Measurements from ENCODE around the gene GSS.

GSS gene

DNA sequence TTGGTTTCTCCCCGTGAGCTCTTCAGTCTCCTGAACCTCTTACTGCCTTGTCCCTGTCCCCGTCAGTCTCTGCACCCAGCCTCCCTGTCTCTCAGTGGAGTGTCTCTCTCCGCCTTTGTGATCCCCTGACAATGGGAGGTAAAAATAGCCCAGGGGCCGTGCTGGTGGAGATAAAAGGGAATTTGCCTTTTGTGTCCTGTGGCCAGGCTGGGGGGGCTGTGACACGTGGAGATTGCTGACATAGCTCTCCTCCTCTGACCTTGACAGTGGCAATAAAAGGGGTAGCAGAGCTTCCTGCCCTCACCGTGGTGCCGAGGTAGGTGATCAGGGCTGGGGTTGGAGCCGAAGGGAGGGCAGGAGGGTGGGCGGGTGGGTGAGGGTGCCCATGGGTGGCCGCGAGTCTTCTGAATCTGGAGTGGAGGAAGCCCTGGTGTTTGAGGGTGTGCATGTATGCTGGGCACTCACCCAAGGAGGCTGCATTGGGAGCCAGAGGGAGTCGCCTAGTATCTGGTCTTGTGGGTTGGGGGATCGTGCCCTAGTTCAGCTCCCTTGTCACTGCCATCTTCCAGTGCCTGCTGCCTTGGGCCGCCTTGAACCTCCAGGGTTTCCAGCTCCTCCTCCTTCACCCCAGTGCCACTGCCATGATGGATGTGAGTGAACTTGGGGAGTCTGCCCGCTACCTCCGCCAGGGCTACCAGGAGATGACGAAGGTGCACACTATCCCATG, 21.9 kb upstream of the GSS start:
- no peak for DNase-seq

DNA sequence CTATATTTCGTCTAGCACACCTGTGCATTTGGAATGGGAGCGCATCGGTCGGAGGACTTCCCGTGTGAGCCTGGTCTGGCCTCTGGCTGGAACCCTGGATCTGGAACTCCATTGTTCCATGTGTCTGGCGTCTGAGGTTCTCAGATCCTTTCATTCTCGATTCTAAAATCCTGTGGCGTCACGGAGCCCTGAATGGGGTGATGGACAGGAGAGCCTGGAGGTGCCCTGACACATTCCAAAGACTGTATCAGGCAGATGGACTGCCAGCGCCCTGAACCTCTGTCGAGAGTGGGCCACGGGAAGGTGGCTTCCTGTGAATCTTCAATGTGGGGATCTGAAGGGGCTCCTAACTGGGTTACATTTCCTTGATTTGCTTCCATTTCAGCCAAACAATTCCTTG, 20.7 kb upstream of the GSS start:
- DNase-seq = no peak

DNA sequence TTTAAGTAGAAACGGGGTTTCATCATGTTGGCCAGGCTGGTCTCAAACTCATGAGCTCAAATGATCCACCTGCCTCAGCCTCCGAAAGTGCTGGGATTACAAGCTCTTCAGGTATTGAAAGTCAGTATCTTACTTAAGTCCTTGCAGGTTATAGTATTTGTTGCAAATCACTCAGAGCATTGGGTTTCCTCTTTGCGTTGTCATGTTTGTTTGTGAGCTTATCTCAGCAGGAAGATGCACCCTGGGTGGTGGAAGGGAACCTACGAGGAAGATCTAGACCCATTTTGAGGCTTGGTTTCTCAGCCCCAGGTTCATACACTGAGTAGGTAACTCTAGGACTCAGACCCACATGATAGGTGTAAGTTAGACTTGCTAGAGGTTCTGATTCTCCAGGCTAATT, 18.6 kb upstream of the GSS start:
- DNase-seq = no peak

- DNase-seq = no peak
Measured at GRCh38 chr20:34971561-34972235, 16.1 kb upstream of the GSS start.

DNA sequence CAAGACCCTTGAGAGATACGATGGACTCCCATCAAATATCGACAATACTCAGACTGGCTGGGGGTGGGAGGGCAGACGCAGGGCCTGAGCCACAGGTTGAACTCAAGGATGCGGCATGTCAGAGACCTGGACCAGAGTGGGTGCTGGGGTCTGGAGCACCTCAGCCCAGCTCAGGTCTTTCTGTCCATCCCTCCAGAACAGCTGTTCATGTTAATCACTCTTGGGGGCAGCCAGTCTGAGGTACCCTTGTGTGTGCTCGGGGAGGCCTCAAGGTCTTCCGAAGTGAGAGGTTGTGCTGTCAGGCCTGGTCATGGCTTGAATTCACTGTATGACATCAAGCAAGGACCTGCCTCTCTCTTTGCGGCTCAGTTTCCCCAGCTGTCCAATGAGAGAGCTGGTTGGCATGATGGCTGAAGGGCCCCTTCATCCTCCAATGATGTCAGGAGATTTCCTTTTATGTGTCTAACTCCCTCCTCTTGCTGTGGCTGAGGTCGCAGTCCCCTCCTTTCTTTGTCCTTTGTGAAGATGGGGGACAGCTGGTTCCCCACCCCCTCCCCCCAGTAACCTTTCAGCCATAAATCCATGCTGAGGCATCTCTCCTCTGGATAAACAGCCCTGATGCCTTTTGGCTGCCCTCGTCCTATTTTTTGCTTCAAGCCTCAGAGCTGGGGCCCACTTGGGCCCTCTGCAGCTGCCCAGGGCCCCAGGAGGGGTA, 15.4 kb upstream of the GSS start:
- no peak for DNase-seq

- DNase-seq = no peak
Measured at GRCh38 chr20:34970193-34970840, 14.7 kb upstream of the GSS start.

- DNase-seq = no peak
Measured at GRCh38 chr20:34968042-34968775, 12.6 kb upstream of the GSS start.

- DNase-seq = no peak
Measured at GRCh38 chr20:34967421-34967820, 11.8 kb upstream of the GSS start.

DNA sequence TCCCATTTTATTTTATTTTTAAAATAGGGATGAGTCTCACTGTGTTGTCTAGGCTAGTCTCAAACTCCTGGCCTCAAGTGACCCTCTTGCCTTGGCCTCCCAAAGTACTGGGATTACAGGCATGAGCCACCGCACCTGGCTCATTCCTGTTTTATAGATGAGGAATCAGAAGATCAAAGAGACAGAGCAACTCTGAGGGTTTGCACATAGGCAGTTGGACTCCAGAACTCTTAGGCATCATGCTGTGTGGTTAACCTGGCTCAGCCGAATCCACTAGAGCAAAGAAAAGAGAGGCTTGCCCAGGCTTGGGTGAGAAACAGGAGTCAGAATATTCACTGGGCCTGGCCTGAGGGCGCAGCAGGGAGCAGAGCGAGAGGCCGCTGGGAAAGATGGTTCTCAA, 9.4 kb upstream of the GSS start:
- no peak for DNase-seq

- DNase-seq = no peak
Measured at GRCh38 chr20:34964486-34964885, 8.9 kb upstream of the GSS start.

GRCh38 chr20:34956751-34957472, 1.3 kb upstream of the GSS start:
- no peak for DNase-seq

DNA sequence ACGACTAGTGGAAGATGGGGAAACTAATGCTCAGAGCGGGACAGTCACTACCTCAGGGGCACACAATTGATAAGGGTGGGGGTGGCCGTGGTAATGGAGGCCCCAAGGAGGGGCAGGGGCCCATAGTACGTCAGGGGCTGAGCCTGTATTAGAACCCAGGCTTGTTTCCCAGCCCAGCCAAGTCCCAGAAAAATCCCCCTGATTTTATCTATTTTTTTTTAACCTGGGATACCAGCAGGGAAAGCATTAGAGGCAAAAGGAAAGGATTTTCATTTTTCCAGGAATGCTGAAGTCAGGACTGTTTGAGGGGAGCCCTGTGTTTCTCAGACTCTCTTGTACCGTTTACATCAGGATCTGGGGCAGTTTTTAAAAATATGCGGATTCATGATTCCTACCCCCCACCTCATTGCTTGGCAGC, 444 bp upstream of the GSS start:
- DNase-seq = no peak

GRCh38 chr20:34954904-34955230, 739 bp downstream of the GSS start:
- DNase-seq = peak; percentile 59

GRCh38 chr20:34953960-34954359, 1.6 kb downstream of the GSS start:
- no peak for DNase-seq

GRCh38 chr20:34952671-34953070, 2.9 kb downstream of the GSS start:
- DNase-seq = peak; percentile 63

DNA sequence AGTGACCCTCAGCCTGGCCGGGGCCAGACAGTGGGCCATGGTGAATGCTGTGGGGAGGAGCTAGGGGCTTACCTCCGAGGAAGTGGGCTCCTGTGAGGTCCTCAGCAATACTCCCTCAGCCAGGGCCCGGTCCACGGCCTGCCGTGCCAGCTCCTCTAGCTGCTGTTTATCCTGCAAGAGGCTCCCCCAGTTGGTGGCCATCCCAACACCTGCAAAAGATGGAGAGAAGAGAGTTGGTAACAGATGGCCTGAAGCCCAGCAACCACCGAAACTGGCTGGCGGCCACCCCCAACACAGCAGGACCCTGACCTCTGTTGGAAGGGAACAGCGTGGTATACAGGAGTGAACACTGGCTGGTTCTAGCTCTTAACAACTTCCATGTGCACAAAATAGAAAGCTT, 4.0 kb downstream of the GSS start:
- no peak for DNase-seq

GRCh38 chr20:34951252-34951651, 4.4 kb downstream of the GSS start:
- no peak for DNase-seq

DNA sequence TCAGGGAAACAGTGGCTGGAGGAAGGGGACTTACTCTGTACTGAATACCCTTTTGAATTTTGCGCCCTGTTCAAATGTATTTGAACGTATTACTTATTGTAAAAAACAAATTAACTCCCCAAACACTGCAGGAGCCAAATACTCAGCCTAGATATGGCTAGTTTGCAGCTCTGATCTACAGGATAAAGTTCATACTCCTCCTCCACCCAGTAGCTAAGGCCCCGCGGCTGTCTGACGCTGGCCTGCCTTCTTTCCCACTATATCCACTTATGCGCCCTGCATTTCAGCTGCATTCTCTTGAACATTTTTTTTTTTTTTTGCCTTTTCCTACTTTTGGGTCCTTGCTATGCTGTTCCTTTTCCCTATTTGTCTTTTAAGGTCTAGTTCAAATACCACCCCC, 6.5 kb downstream of the GSS start:
- DNase-seq = no peak

GRCh38 chr20:34948030-34948429, 7.6 kb downstream of the GSS start:
- peak; percentile 73 for DNase-seq

GRCh38 chr20:34947336-34947735, 8.3 kb downstream of the GSS start:
- no peak for DNase-seq

GRCh38 chr20:34946661-34947060, 8.9 kb downstream of the GSS start:
- DNase-seq = no peak
